DND-41 (cell line): ENCODE results near the gene R3HCC1L.

ENCODE experiments used
- EZH2 ChIP-seq: IDR thresholded peaks from 3 replicates; pipeline ENCODE4 v1.6.1; 2012; ENCODE audit warnings: borderline replicate concordance, low read depth, mild to moderate bottlenecking, moderate library complexity, low read length, inconsistent platforms; ENCODE audit not compliant: severe bottlenecking
- TF ChIP-seq, protein P1 (sequence below): IDR thresholded peaks from 2 replicates; pipeline ENCODE4 v1.5.1; 2012; ENCODE audit warnings: borderline replicate concordance, low read length, moderate library complexity, mild to moderate bottlenecking; ENCODE audit not compliant: poor library complexity, severe bottlenecking; ENCODE audit errors: extremely low read depth

DNA sequence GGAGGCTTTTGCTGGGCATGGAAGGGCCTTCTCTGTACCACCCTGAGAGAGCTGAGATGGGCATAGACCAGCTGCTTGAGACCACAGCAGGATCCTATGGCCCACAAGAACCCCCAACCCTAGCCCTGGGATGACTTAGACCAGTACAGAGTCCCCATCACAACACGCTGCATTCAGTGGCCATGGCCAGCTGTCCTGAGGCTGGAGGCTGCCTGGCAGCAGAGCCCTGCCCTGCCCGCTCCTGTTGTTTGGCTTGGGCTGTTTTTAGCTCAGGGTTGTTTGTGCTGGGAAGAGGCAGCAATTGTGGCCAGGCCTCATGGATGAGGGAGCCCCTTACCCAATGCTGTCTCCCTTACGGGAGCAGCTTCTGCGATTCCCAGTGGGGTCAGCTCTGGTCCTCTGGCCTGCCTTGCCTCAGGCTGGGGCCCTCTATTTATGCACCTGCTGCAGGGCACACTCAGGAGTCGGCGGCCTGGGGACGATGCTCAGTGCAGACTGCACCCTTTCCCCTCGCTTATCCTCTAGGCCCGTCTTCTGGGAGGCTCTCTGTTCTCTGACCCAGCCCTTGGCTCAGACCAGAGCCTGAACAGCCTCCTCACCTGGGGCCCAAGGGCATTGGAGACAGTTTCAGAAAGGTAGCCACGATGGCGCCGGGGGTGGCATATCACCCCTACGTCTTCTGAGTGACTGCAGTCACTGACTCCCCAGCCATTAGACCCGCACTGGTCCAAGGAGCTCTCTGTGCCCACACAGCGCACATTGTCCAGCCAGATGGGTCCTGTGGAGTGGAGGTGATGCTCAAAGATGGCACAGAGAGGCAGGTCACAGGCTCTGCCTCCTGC is 127.2 kb downstream of the R3HCC1L start:
- TF ChIP-seq, protein P1, sequence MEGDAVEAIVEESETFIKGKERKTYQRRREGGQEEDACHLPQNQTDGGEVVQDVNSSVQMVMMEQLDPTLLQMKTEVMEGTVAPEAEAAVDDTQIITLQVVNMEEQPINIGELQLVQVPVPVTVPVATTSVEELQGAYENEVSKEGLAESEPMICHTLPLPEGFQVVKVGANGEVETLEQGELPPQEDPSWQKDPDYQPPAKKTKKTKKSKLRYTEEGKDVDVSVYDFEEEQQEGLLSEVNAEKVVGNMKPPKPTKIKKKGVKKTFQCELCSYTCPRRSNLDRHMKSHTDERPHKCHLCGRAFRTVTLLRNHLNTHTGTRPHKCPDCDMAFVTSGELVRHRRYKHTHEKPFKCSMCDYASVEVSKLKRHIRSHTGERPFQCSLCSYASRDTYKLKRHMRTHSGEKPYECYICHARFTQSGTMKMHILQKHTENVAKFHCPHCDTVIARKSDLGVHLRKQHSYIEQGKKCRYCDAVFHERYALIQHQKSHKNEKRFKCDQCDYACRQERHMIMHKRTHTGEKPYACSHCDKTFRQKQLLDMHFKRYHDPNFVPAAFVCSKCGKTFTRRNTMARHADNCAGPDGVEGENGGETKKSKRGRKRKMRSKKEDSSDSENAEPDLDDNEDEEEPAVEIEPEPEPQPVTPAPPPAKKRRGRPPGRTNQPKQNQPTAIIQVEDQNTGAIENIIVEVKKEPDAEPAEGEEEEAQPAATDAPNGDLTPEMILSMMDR: no peak
- no peak for TF ChIP-seq EZH2
